Endodermal cell (in vitro differentiated cells): ENCODE measurements around the gene EXD3. TPM values are rescaled to one million over a fixed set of nuclear protein-coding genes. Genes with fewer than 3 reads are reported as not detected.

Experiments used
- DNase-seq: peaks from one replicate; pipeline ENCODE4 v3.0.0-alpha.2; 2017
- H3K27ac ChIP-seq: 2 replicates; pipeline ENCODE4 v1.5.1; 2013; ENCODE audit warnings: mild to moderate bottlenecking, low read depth, low read length, moderate library complexity
- H3K27me3 ChIP-seq: 2 replicates; pipeline ENCODE4 v1.6.1; 2013; ENCODE audit warnings: mild to moderate bottlenecking, low read length, moderate library complexity; ENCODE audit not compliant: insufficient read depth, control insufficient read depth, poor library complexity, severe bottlenecking
- H3K36me3 ChIP-seq: 2 replicates; pipeline ENCODE4 v1.7.0; 2013; ENCODE audit warnings: mild to moderate bottlenecking, low read length, moderate library complexity; ENCODE audit not compliant: control insufficient read depth, insufficient read depth
- H3K4me1 ChIP-seq: one replicate; pipeline ENCODE4 v1.7.0; 2013; ENCODE audit warnings: low read length; ENCODE audit not compliant: control insufficient read depth, insufficient read depth
- H3K4me3 ChIP-seq: 2 replicates; pipeline ENCODE4 v1.5.1; 2013; ENCODE audit warnings: mild to moderate bottlenecking, low read length, moderate library complexity
- H3K9ac ChIP-seq: 2 replicates; pipeline ENCODE4 v1.6.1; 2013; ENCODE audit warnings: mild to moderate bottlenecking, low read length, moderate library complexity; ENCODE audit not compliant: poor library complexity, severe bottlenecking; ENCODE audit errors: extremely low read depth
- H3K9me3 ChIP-seq: 2 replicates; pipeline ENCODE4 v1.6.1; 2013; ENCODE audit warnings: mild to moderate bottlenecking, low read length, moderate library complexity; ENCODE audit not compliant: control insufficient read depth
- H3K27ac Mint-ChIP-seq: 2 replicates; pipeline ENCODE4 v1.8.0; 2020; ENCODE audit warnings: mixed read lengths
- H3K27me3 Mint-ChIP-seq: 2 replicates; pipeline ENCODE4 v1.8.0; 2021; ENCODE audit warnings: mild to moderate bottlenecking, mixed read lengths; ENCODE audit not compliant: insufficient read depth
- H3K36me3 Mint-ChIP-seq: 2 replicates; pipeline ENCODE4 v1.8.0; 2020; ENCODE audit warnings: low read depth, mixed read lengths
- H3K4me1 Mint-ChIP-seq: 2 replicates; pipeline ENCODE4 v1.8.0; 2020; ENCODE audit warnings: mixed read lengths
- H3K4me3 Mint-ChIP-seq: 2 replicates; pipeline ENCODE4 v1.8.0; 2020; ENCODE audit warnings: mild to moderate bottlenecking, moderate library complexity, mixed read lengths
- H3K9me3 Mint-ChIP-seq: 2 replicates; pipeline ENCODE4 v1.8.0; 2020; ENCODE audit warnings: mild to moderate bottlenecking, mixed read lengths
- CTCF ChIP-seq: fragments of 200-600 bp; sonication (generic); conservative IDR thresholded peaks from 2 replicates; pipeline ENCODE4 v1.5.0; 2021; ENCODE audit warnings: antibody characterized with exemption, mild to moderate bottlenecking
- WGBS, 2 experiments: methylation state at CpG; one replicate each; pipeline versions ENCODE4 v1.1.5 to v1.1.7; 2013; ENCODE audit warnings: missing lambda C conversion rate in 2 of 2, mixed read lengths in 1 of 2; ENCODE audit not compliant: insufficient coverage in 1 of 2, insufficient read length in 1 of 2; 5-methylcytosine and 5-hydroxymethylcytosine counted together
- total RNA-seq, 2 donors: library from RNA; stranded (reverse); fragmentation: NEBNext Ultra II Directional in 1 of 2; extraction: Animal tissue kit (Norgen Biotek cat#: 25700) in 1 of 2; gene quantifications; 2 replicates in 1 of 2; 3 replicates in 1 of 2; pipeline ENCODE4 v1.2.1, GENCODE V29; 2021

EXD3 gene
- total RNA-seq, 2 donors from 2014 or later = 15.5 to 31.0 TPM

GRCh38 chr9:137309368-137310188 is 113.4 kb downstream of the EXD3 start:
- Mint-ChIP-seq H3K27me3 (no peaks in the 10 kb centered on the region), H3K36me3 (no peaks in the 10 kb centered on the region), H3K4me3 (no peak overlapping the region), H3K9me3 (no peaks in the 10 kb centered on the region), H3K27ac (no peak overlapping the region), H3K4me1 (peaks cover 4% of the 10 kb centered on the region)
- Histone ChIP-seq H3K27me3 (no peaks in the 10 kb centered on the region), H3K4me3 (no peak overlapping the region), H3K36me3 (no peaks in the 10 kb centered on the region), H3K4me1 (peaks cover under 1% of the 10 kb centered on the region), H3K27ac (no peak overlapping the region), H3K9ac (no peak overlapping the region), H3K9me3 (no peaks in the 10 kb centered on the region)
- DNase-seq = no peak
- TF ChIP-seq CTCF = no peak
- WGBS, 2 experiments = 88 to 97% methylated on average over 11 to 15 of the region's 15 CpGs

GRCh38 chr9:137308057-137308619 is 114.8 kb downstream of the EXD3 start:
- Histone ChIP-seq H3K27ac (peak overlapping the region; percentile 47), H3K4me1 (no peaks in the 10 kb centered on the region), H3K4me3 (no peak overlapping the region), H3K36me3 (no peaks in the 10 kb centered on the region), H3K9ac (no peak overlapping the region), H3K9me3 (no peaks in the 10 kb centered on the region), H3K27me3 (peaks cover 8% of the 10 kb centered on the region)
- H3K36me3 Mint-ChIP-seq = no peaks in the 10 kb centered on the region
- no peak overlapping the region for H3K27ac Mint-ChIP-seq
- 69 to 84% methylated on average over 14 to 20 of the region's 20 CpGs for WGBS, 2 experiments
- H3K9me3 Mint-ChIP-seq = no peaks in the 10 kb centered on the region
- peaks cover 5% of the 10 kb centered on the region for H3K27me3 Mint-ChIP-seq
- H3K4me1 Mint-ChIP-seq = peaks cover 7% of the 10 kb centered on the region
- no peak overlapping the region for H3K4me3 Mint-ChIP-seq
- no peak for TF ChIP-seq CTCF
- DNase-seq = peak; percentile 59

- DNase-seq = peak; percentile 91
- Mint-ChIP-seq H3K9me3 (no peaks in the 10 kb centered on the region), H3K27ac (no peak overlapping the region), H3K36me3 (no peaks in the 10 kb centered on the region), H3K4me3 (no peak overlapping the region), H3K27me3 (peaks cover 6% of the 10 kb centered on the region), H3K4me1 (peaks cover 9% of the 10 kb centered on the region)
- no peaks in the 10 kb centered on the region for H3K36me3 ChIP-seq
- no peak for TF ChIP-seq CTCF
- no peak overlapping the region for H3K4me3 ChIP-seq
- H3K4me1 ChIP-seq = no peaks in the 10 kb centered on the region
- WGBS, 2 experiments = 91 to 97% methylated on average over 9 to 30 of the region's 30 CpGs
- H3K27me3 ChIP-seq = peaks cover 13% of the 10 kb centered on the region
- no peak overlapping the region for H3K27ac ChIP-seq
- H3K9me3 ChIP-seq = no peaks in the 10 kb centered on the region
- no peak overlapping the region for H3K9ac ChIP-seq
These were observed 115.5 kb downstream of the EXD3 start for GRCh38 chr9:137307255-137308056.
